DLD1 (cell line): Measurements from ENCODE around the gene TSPAN15.
"Not testable (repeated sequence)": the region's sequence is repeated elsewhere in the genome, so short reads cannot be mapped to it uniquely, and the experiment has no call there.

ENCODE experiments used
- in situ Hi-C: cut with HindIII; loops from 2 replicates; pipeline ENCODE4 v1.10.0; 2017; ENCODE audit warnings: low sequenced_read_pairs

The TSPAN15 gene

DNA sequence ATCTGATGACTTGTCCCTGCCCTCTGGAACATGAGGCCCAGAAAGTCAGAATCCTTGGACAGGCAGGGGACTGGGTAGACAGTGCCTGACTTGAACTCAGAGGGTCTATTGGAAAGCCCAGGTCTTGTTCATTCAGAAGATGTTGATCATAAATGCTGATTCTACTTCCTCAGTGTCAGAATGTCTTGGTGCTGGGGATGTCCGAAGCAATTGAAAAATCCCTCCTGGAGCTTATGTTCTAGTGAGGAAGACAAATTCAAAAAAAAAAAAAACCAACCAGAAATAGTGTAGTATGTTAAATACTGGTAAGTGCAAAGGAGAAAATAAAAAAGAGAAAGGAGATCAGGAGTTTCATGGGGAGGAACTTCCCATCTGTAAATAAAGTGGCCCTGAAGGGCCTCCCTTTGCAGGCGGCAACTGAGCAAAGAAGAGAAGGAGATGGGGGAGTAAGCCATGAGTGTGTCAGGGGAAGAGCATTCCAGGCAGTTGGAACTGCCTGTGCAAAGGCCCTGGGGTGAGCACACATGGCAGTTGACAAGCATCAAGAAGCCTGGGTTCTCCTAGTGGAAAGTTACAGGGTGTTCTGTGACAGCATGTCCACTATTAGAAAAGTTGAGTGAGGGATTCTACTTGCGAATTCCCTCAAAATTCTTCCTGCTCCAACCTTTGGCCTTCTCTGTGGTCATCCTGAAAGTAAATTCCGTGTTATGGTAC is 30.7 kb downstream of the TSPAN15 start:
- in situ Hi-C loops, result no loop called here

DNA sequence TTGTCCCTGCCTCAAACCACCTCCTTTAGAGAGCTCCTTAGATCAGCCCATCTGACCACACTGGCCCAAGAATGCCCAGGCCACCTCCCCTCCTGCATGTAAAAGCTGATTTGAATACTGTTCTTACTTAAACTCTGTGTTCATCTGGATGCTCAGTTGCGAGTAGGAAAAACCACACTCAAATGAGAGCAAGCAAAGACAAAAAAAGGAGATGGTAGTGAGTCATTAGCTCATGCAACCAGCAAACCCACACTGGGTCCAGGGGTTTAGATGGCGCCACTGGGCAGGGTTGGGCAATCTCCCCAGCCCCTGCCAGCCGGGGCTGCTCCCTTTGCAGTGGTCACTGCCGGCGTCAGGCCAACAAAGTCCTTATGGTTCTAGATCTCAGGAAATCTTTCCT is 32.7 kb downstream of the TSPAN15 start:
- in situ Hi-C loops, result no loop called here

DNA sequence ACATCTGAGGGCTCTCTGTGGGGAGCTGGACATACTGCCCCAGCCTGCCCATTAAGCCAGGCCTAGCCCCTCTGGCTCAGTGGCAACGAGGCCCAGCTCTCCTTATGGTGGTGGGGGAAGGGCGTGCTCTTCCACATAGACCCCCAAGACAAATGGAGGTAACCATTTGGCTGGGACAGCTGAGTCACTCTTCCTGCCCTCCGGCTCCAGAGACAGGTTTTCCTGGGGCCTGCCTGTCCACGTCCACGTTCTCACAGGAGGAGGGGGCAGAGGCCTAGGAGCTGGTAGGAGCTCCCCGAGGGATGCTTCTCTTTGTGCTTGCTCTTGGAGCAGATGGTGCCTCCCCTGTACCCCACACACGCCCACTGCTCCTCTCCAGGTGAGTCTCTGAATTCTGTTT is 33.5 kb downstream of the TSPAN15 start:
- in situ Hi-C loops, result no loop called here

DNA sequence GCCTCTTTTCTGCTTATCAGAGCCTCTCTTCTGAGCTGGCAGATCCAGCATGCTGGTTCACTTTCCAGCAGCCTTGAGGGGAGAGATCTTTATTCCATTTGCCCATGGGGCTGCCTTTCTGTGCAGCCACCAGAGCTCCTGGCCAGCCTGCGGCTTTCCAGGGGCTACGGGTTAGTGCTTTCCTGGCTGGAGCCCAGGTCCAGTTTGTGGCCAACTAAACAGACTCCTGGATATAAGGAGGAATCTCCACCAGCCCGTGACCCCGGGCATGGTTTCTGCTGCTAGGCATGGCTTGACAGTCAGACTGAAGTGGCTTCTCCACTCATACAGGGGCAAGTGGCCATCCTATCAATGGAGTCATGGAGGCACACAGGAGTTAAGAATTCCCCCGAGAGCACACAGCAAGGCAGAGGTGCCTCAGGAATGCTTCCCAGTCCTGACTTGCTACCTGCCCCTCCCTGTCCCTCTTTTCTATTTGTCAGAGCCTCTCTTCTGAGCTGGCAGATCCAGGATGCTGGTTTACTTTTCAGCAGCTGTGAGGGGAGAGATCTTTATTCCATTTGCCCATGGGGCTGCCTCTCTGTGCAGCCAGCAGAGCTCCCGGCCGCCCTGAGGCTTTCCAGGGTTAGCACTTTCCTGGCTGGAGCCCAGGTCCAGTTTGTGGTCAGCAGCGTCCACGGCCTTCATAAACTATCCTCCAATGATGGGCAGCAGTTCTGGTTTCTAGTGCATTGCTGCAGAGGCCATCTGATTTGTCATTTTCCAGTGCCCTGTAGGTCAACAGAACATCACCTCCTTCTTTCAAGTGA is 35.9 kb downstream of the TSPAN15 start:
- in situ Hi-C loops, result no loop called here

DNA sequence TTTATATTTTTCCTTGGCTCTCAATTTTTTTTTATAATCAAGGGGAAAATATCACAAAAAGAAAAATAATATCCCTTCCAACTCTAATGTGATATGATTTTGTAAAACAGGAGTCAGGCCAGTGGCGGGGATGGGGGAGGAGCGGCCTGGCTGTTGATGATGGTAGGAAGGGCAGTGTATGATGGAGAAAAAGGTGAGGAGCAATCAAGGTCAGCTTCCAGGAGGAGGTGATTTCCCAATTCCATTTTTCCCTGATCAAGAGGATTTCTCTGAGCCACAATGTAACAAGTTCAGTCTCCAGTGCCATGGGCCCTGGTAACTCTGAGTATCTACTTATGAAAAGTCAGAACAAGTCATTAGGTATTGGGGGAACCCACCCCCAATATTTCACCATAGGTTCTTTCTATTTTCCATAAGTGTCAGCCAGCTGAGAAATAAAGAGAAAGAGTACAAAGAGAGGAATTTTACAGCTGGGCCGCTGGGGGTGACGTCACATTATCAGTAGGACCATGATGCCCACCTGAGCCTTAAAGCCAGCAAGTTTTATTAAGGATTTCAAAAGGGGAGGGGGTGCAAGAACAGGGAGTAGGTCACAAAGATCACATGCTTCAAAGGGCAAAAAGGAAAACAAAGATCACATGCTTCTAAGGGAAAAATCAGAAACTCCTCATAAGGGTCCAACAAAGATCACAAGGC is 37.0 kb downstream of the TSPAN15 start:
- in situ Hi-C loops, result not testable (repeated sequence)

DNA sequence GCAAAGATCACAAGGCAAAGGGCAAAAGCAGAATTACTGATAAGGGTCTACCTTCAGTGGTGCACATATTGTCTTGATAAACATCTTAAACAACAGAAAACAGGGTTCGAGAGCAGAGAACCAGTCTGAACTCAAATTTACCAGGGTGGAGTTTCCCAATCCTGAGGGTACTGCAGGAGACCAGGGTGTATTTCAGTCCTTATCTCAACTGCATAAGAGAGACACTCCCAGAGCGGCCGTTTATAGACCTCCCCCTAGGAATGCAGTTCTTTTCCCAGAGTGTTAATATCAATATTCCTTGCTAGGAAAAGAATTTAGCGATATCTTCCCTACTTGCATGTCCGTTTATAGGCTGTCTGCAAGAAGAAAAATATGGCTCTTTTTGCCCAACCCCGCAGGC is 37.6 kb downstream of the TSPAN15 start:
- in situ Hi-C loops, result not testable (repeated sequence)

DNA sequence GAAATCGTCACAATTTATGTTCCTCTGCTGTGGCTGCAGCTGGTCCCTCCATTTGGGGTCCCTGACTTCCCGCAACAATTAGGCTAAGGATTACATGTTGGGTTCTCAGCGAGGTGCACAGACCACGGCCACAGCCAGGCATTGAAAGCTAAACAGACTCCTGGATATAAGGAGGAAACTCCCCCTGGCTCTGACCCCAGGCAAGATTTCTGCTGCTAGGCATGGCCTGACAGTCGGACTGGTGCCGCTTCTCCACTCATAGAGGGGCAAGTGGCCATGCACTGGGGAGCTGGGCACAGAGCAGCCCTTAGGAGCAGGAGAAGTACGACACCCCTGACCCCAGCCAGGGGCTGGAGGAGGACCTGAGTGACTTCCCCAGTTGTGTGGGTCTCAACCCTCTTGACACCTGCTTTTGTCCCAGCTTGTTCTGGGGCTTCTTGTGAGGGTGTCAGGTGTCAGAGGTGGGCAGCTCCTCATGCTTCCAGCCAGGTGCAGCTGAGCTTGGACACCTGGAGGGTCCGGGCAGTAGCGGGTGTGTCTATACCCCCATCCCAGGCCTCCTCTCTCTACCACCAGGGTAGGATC is 38.3 kb downstream of the TSPAN15 start:
- in situ Hi-C loops, result no loop called here

DNA sequence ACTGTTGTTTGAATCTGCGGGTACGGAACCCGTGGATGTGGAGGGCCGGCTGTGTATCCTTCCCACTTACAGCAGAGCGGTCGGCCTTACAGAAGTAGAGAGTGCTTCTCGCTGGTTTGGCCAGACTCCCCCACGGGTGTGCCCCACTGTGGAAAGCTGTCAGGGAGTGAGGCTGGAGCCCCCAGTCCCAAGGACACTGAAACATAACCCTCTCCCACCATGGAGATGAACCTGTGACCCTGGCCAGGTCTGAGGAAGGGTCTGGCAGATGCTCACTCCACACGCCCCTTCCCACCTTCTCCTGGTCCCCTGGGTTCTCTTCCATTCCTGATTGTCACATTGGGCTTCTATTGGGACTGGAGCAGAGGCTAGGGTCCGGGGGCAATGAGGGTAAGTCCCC is 39.6 kb downstream of the TSPAN15 start:
- in situ Hi-C loops, result no loop called here

DNA sequence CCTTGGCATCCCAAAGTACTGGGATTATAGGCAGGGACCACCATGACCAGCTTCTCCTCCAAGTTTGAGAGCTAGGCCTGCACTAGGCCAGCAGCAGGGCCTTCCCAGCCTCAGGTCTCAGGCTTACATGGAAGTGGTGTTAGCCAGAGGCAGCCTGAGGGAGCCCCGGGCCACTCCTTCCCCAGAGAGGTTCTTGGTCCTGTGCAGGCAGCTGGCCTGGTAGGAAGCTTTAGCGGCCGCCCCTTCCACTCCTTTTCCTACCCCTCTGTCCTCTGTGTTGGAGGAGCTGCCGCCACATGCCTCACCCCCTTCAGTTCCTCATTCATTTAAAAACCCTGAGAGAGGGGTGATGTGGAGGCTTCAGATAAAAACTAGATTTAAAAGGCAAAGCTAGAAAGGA is 40.3 kb downstream of the TSPAN15 start:
- in situ Hi-C loops, result no loop called here

DNA sequence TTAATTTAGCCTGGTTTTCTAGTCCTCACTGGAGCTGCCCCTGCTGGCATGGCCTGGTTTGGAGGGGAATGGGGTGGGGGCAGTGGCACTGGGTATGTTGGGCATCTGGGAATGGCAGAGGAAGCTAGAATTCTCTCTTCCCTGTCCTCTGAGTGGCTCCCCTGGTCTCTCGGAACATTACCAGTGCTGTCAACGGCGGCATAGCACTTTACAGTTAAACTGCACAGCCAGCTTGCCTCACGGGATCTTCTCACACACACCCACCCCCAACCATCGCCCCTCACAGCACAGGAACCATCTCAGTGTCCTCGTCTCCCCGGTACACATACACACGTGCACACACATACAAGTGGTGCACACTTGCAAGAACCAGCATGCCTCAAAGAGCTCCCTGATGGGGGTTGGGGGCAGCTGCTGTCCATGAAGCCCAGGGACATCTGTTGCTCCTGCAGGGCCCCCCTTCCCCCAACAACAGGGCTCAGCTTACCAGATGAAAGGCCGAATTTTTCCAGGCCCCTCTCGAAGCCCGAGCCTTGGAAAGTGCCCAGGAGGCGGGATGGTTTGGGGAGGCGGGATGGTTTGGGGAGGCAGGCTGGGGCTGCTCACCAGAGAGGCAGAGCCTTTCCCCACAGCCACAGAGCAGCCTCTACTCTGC is 41.0 kb downstream of the TSPAN15 start:
- in situ Hi-C loops, result no loop called here

DNA sequence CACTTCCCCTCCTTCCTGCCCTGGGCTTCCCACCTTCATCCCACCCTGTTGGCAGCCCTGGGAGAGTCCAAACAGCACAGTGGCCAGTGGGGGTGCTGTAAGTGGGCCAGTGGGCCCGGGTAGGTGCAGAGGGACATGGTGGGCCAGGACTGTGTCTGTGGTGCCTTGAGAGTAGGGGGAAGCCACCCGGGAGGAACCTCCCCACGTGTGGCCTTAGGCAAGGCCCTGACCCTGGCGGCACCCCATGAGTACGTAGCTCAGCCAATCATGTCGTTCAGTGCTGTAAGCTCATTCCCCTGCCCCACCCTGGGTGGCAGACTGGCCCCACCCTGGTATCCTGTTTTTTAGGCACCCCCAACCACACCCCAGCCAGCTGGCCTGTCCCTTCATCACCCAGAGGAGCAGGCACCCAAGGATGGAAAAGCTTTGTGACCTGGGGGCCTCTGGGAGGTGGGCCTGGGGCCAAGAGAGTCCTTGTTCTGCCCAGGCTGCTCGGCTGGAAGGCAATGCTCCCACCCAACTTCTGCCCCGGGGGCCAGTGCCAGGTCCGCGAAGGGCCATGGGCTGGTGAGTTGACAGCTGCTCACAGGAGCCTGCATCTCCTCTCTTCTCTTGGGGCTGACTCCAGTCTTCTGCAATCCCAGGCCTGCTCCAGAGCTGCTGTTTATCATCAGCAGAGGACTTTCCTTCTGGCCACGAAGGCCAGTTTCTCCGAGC is 41.6 kb downstream of the TSPAN15 start:
- in situ Hi-C loops, result no loop called here

DNA sequence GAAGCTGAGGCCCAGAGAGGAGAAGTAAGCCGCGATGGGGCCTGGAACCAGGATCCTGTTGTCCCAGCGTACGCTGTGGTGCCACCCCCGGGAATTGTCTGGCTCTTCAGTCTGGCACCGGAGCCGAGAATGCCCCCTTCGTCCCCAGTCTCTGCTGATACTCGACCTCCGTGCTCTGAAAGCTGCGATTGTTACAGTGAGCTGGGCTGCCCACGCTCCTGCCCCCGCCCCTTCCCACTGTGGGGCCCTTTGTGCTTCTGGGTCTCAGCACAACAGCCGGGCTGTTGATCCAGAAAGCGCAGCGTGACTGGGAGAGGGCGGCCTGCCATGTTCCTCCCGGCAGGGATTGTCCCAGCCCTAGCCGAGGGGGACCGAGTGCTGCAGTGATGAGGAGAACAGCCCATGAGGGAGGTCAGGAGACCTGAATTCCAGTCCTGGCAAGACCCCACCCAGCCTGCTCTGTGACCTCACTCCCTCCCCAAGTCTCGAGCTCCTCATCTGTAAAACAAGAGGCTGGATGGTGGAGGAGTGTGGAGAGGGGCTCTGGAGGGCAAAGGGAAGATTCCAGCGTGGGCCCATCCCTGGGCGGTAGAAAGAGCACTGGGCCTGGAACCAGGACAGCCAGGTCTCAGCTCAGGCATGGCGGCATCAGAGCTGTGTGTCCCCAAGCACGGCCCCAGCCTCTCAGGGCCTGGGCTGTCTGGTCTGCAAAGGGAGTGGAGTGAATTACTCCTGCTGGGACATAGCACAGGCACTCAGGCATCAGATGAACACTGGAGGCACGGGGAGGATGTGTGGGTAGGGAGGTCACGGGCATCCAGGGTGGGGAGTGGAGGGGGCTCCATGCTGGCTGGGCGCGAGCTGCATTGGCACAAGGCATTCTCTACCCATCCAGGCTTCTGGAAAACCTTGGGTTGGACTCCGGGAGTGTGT is 43.6 kb downstream of the TSPAN15 start:
- in situ Hi-C loops, result loop anchor here (5.0 kb wide), 2 partner anchors 52 to 73 kb away; no protein-coding TSS in a partner anchor

DNA sequence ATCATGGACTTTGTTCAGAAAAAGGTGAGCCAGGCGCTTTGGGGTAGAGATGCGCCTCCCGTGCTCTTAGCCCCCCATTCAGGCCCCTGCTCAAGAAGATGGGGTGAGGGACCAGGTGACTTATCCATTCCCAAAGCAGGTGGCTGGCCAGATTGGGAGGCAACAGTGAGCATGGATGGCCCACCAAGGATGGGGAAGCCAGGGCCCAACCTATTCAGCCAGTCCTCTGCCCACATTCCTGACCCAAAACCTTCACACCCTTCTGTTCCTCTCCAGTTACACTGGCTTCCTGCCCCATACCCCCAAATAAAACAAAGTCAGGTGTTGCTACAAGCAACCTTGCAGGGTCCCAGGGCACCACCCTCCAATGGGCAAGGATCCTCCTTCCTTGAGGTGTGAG is 44.4 kb downstream of the TSPAN15 start:
- in situ Hi-C loops, result loop anchor here (5.0 kb wide), 2 partner anchors 52 to 73 kb away; no protein-coding TSS in a partner anchor

DNA sequence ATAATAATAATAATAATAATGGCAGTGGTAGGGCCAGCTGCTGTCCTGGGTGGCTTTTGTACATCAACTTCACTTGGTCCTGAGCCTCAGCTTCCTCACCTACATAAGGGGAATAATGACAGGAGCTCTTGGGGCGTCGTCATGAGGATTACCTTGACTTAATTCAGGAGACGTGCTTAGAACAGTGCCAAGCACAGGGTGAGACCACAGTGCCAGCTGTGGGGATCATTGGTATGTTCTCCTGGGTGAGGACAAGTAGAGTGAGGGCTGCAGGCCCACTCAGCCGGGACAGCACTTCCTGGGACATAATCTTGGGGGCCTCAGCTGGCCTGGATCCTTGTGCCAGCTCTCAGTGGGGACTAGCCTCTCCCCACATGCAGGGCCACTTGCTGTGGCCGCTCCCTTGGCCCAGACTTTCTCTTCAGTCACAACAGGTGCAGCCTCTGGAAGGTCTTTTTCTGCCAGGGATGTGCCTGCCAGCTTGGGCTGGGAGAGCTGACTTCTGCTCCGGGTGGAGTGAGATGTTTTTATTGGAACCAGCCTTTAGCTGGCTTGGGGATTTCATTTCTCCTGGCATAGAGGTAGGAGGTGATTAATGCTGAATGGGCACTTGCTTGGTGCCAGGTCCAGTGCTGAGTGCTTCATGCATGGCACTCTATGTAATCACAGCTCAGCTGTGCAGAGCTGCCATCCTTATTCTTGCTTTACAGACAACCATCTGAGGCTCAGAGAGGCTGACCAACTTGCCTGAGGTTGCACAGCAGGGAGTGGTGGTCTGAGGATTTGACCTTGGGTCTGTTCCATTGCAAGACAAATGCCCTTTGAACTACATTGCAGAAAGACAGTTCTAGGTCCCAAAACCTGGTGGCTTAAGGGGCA is 45.3 kb downstream of the TSPAN15 start:
- in situ Hi-C loops, result loop anchor here (5.0 kb wide), 2 partner anchors 51 to 74 kb away; no protein-coding TSS in a partner anchor

DNA sequence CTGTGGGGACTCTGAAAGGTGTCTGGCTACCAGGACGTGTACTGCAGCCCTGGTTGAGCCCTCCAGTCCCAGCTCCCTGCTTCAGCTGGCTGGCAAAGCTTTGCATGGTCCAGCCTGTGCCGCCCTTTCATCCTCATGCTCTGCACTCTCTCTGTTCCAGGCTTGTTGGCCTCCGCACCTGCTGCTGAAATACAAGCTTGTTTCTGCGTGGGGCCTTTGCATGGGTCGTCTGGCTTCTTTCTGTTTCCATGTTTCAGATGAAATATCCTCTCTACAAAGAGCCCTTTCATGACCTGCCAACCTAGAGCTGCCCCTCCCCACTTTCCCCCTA is 45.9 kb downstream of the TSPAN15 start:
- in situ Hi-C loops, result loop anchor here (5.0 kb wide), 2 partner anchors 50 to 75 kb away; no protein-coding TSS in a partner anchor

DNA sequence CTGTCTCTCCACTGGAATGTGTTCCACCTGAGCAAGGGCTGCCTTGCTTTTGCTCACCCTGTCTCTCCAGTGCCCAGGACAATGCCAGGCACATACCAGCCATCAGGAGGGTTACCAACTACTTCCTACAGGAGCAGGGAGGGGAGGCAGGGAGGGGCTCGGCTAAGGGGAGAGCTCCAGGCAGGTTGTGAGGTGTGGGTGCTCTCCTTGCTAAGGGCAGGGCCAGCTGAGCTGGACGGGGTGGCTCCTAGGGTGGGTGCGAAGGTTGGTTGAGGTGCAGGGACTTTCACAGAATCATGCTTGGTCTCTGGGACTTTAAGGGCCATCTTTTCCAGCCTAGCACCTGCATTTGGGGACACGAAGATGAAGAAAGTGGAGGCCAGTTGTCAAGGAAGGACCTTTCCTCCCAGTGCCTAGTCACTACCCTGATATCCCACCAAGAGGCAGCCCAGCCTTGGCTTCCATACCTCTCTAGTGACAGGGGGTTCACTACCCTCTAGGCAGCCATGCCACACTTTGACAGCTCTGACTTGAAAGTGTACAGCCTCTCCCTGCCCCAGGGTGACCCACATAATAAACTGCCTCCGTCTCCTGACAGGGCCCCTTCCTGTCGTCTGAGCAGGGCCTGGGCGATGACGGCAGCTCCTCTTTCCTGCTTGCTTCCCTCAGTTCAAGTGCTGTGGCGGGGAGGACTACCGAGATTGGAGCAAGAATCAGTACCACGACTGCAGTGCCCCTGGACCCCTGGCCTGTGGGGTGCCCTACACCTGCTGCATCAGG is 46.5 kb downstream of the TSPAN15 start:
- in situ Hi-C loops, result loop anchor here (5.0 kb wide), 2 partner anchors 50 to 76 kb away; no protein-coding TSS in a partner anchor
